Stimulated activated naive CD4-positive, alpha-beta T cell (primary cell): Measurements from ENCODE around the gene SLC12A7.
"Not testable (repeated sequence)": the region's sequence is repeated elsewhere in the genome, so short reads cannot be mapped to it uniquely, and the experiment has no call there.

Experiments
- DNase-seq, 6 experiments: peaks; one replicate each; lab custom pipeline; 2025; lab: John Stamatoyannopoulos, UW

Gene SLC12A7

DNA sequence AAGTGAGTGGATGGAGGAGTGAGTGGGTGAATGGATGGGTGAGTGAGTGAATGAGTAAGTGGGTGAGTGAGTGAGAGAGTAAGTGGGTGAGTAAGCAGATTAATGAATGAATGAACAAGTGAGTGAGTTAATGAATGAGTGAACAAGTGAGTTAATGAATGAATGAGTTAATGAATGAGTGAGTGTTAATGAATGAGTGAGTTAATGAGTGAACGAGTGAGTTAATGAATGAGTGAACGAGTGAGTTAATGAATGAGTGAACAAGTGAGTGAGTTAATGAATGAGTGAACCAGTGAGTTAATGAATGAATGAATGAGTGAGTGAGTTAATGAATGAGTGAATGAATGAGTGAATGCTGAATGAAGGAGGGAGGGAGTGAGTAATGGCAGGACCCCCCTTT is 76.9 kb downstream of the SLC12A7 start:
- DNase-seq, result no peak

DNA sequence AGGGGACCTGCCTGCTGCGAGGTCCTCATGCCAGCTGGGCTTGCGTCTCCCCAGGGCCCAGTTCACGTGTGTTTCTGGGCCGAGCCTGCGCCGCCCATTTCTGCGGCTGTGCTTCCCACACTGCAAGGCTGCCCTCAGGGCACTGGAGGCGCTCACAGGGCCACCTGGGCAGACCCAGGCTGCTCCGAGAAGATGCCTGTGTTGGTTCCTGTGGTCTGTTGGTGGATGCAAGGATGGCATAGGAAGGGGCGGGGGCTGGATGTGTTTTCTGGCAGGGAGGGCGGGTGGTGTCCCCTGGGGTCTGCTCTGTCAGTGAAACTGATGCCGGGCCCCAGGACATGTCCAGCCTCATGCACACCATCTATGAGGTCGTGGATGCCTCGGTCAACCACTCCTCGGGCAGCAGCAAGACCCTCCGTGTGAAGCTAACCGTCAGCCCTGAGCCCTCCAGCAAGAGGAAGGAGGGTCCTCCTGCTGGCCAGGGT is 77.4 kb downstream of the SLC12A7 start:
- DNase-seq, result no peak

DNA sequence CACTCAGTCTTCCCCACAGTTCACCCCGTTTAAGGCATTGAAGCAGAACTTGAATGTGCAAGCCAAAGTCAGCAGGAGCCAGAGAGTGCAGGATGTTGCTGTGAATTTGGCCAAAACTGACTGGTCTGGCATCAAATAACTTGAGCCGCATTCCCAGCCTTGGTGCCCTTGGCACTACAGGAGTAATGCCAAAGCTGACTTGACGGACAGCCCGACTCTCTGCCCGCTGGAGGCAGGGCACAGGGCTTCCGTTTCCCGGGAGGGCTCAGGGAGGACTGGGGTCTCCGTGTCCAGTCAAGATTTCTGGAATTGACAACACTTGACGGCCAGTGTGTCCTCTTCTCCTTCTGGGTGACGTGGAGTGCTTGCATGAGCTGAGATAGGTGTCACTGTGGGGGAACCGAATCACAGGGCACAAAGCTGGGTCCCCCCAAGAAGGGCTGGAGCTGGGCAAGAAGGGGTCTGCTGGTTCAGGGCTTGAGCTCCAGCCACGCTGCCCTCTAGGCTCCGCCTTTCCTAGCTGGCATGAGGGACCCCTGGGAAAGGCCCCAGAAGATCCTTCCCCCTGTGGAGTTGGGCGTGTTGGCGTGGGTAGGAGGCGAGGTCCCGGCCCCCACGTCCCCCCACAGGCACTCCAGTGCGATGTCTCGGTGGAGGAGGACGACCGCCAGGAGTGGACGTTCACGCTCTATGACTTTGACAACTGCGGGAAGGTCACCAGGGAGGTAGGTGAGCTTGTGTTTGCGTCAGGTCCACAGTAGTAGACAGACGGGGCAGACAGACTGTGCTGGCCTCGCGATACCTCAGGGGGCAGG is 78.0 kb downstream of the SLC12A7 start:
- no peak for DNase-seq

DNA sequence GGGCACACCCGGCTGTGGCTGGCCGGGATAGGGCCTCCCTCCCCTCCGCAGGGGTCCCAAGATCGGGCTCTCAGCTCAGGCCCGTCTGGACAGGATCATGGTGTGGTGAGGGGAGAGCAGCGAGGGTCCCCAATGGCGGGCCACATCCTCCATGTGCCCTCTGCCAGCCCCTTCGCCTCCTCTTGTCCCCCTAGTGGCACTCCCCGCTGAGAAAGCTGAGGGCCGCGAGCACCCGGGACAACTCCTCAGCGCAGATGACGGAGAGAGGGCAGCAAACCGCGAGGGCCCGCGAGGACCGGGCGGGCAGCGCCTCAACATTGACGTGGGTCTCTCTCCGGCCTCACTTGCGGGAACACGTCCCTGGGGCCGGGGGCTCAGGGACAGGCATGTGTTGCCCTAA is 78.7 kb downstream of the SLC12A7 start:
- DNase-seq, result no peak

DNA sequence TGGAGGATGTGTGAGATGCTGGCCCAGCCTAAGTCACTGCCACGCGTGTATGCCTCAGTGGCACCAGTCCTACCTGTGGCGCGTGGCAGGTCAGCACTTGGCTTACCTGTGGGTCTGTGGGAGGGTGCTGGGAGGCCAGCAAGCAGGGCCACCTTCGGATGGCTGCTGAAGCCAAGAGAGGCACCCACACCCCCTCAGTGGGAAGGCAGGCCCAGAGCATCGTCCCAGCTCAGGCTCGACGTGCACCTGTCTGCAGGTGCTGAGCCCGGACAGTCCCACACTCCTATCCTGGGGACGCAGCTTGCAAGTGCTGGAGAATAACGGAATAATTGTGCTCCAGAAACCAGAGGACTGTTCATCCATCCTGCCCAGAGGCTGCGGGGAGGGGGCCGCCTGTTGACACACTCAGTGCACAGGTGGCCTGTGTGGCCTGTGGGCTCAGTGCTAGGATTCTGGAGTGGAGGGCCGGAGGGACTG is 79.3 kb downstream of the SLC12A7 start:
- no peak for DNase-seq

DNA sequence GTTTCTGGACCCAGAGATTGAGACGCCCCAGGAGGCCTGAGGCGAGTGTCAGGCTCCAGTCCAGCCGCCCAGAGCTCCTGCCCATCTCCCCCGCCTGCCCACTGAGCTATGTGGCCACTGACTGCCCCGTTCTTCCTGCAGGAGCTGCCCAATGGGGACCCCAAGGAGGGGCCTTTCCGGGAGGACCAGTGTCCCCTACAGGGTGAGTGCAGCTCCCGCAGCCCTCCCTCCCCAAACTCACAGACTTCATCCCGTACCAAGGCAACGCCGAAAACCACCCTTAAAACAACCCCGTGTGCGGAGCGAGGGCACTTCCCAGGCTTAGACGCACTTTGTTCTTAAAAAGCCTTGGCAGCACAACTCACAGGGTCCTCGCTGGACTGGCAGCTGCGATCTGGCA is 79.9 kb downstream of the SLC12A7 start:
- no peak for DNase-seq

DNA sequence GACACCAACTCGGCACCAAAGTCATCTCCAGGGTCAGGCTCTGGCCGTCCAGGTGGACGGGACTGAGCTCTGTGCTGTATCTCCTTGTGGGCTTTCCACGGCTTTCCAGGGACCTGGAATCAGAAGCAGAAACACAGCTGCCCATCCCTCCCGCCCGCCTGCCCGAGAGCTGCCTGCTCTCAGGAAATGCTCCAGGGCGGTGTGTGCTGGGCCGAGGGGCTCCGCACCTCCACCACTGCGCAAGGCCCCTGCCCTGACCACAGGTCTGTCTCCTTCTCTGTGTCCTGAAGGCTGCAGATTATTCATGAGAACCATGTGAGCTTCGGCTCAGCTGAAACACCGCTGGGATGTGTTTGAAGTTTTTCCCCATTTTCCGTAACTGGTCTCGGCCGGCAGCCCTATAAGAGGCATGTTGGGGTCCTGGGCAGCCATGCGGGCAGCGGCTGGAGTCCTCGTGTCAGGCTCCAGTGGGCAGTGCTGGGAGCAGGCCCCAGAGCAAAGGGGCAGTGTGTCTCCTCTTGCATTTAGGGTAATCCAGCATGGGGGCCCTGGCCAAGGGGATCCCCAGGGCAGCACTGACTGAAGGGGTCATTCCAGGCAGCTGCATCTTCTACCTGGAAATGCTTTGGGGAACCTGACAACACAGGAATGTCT is 80.4 kb downstream of the SLC12A7 start:
- DNase-seq, result no peak

DNA sequence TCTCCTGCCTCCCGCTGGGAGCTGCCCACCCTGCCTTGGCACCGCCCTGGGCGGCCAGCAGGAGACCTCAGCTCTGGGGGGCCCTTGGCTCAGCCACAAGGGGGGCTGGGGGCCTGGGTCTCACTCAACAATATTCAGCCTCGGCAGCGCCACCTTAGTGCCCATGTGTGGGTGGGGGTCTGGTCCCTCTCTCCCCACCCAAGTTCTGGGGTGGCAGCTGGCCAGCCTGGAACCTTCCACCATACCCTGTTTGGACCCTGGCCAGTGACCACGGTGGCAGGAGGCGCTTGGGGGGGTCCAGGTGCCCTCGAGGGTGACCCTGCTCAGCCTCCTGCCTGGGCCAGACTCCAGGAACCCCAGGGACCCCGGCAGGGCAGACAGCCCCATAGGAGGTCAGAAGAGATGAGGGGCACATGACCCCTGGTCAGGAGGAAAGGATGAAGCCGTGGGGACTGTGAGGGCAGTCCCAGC is 81.0 kb downstream of the SLC12A7 start:
- DNase-seq, result no peak

DNA sequence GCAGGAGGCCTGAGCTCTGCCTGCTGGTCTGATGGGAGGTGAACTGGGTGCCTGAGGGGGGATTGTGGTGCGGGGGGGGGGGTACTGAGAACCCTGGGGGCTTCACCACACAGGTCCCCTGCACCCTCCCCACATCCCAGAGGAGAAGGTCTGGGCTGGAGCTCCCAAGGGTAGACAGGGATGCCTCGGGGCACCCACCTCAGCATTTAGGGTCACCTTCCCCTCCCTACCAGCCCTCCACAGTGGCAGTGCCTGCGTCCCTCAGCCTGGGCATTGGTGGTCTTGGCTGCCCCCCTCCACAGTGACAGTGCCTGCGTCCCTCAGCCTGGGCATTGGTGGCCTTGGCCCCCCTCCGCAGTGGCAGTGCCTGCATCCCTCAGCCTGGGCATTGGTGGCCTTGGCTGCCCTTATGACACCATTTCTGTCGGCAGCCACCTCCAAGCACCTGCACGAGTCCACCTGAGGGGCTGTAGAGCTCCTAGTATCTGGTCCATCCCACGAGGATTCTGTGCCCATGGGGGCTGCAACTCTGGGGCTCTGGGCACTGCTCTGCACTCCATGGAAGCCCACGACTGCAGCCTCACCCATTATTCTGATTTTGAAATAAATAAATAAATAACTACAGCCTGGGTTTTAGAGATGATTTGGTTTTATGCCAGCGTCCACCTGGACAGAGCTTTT is 81.8 kb downstream of the SLC12A7 start:
- DNase-seq, result no peak

DNA sequence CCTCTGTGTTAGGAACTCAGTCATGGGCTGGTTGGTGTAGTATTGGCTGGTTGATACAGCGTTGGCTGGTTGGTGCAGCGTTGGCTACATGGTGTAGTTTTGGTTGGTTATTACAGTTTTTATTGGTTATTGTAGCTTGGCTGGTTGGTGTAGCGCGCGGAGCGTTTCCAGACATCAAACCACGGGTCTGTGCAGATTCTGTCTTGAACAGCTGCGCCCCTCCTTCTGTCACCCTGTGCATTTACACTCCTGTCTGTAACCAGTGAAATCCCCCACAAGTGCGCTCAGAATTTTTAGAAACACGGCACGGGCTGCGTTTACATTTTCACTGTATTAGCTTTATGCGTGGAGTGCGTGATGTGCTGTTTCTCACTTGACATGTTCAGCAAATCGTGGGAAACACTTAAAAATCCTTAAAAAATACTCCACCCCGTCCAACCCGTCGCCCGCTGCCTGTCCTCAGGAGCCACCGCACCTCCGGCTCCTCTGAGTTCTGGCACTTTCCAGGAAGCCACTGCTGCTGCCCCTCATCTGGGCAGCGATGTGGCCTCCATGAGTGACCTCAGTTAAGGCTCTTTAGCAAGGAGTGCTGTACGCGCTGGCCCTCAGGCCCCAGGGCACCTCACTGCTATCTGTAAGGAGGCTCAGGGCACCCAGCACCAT is 82.5 kb downstream of the SLC12A7 start:
- no peak for DNase-seq

DNA sequence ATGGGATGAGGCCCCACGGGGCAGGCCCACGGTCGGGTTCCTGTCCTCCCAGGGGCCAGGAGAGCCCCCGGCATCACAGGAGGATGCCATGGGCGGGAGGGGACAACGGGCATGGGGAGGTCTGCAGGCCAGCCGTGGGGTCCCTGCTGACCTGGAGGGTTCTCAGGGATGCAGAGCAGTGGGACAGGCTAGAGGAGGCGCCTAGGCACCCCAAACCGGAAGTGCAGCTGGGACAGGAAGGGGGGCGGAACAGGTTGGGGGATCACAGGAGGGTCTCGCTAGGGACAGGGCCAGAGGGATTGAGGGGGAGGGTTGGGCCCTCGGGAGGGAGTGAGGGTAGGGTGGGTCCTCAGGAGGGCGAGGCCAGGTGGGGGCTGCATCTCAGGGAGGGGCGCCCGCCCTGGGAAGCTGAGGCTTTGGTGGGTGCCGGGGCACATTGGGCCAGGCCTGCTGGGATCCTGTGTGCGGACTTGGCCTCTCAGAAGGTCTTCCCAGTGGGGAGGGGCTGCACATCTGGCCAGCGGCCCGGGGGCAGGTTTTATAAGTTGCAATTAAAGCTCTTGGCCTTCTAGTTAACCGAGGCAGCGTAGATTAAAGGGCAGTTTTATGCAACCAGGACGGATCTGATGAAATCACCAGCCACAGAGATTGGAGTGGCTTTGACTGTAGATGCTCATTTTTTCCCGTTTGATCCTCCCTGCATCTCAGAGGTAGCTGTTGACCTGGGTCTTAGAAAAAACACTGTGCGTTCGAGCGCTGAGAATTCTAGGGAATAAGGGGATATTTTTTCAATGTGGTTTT is 83.2 kb downstream of the SLC12A7 start:
- no peak for DNase-seq

DNA sequence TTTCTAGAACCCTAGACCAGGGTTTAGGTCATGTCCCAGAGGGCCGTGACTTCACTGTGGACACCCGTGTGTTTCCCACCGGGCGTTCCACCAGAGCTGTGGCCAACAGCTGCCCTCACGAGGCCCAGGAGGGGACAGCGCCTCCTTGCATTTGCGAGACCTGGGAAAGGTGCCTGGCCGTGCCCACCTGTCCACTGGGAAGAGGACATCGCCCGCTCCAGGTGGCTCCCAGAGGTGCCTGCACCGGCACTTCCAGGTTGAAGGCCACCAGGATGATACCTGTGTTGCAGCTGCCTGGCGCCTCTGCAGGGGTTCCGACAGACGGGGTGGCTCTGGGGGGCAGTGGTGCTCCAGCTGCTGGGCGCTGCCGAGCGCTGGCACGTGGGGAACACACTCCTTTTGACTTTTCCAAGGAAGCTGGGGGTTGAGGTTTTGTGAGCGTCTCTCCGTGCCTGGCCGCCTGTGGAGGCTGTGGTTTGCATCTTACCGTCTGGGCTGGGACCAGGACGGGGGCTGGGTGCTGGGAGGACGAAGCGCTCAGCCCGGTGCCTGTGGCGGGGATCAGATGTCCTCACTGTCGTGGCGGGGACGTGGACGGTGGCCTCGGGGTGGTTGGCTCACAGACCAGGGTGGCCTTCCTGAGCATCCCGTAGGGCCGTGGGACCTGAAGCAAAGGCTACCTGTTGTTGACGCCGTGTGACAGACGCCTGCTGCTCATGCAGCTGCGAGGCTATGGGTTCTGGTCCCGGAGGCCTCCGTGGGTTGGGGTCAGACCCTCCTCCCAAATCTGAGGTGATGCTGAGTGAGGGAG is 84.0 kb downstream of the SLC12A7 start:
- DNase-seq, result no peak

DNA sequence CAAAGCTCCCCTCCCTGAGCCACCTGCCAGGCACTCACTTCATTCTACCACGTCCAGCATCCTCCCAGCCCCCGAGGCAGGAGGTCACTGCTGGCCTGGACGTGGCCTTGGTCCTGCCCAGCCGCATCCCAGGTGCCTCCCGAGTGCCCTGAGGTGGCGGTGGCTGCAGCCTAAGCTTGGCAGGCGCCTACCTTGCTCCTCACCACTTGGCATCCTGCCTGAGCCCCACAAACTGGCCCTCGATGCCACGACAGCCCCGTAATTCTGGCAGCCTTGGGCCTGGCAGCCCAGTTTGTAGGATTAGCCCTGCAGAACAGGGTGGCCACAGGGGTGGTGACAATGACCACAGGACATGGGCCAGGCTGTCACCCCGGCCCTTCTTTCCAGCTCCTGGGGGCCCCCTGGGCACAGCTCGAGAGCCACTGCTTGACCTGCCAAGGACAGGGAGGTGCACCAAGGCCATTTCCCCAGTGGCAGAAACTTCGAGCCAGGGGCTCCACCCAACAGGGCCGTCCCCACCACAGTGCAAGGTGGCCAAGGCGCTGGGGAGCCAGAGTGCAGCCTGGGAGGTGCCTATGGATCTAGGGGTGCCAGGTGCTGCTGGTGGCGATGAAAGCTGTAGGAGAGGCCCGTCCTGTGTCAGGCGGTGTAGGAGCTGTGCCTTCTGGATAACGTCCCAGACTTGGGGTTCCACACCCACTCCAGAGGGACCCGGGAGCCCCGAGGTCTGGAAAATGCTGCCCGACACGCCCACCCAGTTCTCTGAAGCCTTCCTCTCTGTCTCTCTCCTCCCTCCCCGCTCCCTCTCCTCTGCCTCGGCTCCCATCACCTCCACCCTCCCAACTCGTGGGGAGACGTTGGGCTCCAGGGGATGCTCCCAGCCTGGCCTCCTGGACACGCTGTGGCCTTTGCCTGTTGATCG is 84.9 kb downstream of the SLC12A7 start:
- DNase-seq, result no peak

DNA sequence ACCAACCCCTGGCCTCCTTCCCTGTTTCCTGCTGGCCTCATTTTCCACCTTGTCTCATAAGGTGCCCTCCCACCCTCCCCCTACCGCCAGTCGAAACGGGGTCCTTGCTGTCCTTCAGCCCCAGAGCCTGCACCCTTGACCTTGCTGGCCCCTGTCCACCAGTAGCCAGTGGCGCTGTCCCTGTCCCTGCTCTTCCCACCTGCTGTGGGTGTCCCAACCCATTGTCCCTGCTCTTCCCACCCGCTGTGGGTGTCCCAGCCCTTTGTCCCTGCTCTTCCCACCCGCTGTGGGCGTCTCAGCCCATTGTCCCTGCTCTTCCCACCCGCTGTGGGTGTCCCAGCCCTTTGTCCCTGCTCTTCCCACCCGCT is 89.9 kb downstream of the SLC12A7 start:
- DNase-seq, result not testable (repeated sequence)

DNA sequence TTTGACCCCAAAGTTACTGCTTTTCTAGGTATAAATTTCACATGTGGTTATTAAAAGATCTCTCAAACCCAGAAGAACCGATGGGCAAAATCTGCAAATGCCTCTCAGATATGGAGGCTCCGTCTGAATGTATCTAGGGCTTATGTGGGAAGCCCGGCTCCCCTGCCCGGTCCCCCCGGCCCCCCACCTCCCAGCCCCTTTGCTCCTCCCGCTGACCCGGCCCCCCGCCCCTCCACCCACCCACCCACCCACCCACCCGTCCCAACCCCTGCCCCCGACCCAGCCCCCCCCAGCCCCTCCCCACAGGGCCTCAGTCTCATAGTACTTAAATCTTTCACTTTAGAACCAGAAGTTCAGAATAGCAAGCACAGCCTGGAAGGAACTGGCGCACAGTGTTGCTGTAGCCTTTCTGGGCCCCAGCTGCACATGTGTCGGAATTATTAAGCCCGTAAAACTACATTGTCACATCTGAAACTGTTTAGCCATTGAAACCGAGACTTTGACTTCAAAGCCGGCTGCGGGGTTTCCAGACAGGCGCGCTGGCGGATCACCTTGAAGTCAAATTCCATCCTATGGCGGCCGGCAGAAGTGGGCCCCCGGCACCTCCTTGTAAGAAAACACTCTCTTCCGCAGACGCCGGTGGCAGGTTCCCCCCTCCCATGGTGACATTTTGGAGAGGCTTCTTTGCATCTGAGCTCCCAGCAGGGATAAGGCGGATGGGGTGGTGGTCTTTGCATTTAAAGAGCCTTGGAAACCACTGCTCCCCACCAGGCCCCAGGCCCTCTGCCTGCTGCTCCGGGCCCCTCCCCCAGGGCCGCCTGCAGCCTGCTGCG is 90.5 kb downstream of the SLC12A7 start:
- DNase-seq, result no peak

DNA sequence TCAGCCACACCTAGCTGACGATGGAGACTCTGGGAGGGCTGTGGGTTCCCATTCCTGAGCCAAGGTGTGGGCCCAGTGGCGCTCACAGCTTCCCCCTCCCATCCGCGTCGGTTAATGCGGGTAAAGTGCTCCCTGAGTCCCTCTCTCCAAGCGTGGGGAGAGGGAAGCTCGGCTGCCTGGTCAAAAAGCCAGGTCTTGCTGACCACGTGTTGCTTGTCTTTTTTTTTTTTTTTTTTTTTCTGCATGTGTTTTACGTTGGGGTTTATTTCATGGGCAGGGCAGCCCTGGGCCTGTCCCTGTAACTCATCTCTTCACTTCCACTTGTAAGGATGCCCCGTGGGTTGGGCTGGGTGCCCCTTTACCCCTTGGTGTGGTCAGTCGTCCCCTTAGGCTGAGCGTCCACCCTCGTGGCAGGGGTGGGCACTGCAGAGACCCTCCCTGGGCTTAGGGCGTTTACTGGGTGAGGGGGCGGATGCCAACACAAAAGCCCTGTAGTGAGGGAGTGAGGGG is 91.4 kb downstream of the SLC12A7 start:
- DNase-seq, result no peak

DNA sequence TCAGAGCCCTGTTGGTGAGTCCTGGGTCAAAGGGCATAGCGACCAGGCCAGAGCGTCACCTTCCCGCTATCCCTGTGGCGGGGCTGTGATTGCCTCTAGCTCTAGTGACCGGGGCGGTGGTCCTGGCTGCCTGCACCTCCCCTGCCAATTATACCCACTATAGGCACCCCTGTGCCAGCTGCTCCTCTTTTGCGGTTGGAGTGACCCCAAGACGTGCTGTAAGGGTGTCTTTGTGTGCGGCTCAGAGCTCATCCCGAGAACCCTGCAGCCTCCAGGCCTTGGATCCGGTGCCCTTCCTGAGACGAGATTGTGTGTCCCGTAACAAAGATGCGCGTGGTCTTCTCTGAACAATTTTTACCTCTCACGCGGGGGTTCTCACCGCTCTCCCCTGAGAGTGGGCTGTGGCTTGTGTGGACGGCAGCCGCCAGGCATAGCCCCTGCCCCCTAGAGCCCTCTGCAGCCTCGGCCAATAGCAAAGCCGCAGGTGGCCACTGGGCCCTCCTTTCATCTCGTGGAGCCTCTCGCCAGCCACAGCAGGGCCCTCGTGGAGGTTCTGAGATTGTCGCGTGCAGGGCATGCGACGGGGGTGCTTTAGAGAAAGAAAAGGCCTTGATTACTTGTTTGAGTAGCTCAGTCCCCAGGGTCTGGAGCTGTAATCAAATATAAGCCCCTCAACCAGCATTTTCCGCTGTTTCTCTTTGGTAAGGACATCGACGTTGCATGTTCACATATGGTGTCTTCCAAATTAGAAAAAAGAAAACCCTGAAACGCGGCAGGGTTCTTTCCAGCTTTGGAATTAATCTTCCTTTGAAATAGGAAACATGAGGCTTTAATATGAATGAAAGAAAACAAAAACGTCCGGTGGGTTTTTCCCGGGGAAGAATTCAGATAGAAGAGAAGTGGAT is 92.6 kb downstream of the SLC12A7 start:
- no peak for DNase-seq
